ENCODE measurements around the gene FAM204A.

Gene FAM204A

GRCh38 chr10:118330295-118331076 is 11.6 kb downstream of the FAM204A start:
- DNase-seq = no peak

DNA sequence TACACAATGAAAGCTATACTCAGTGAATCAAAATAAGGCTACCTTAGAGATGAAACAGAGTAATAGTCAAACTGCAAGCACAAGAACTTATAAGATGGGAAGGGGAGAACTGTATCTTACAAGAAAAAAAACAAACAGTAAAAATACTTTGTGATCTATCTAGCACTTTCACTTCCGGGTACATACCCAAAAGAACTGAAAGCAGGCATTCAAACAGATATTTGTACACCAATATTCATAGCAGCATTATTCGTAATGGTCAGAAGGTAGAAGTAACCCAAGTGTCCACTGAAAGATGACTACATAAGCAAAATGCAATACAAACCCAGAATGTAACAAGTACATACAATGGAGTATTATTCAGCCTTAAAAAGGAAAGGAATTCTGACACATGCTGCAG is 18.0 kb downstream of the FAM204A start:
- DNase-seq = no peak

DNA sequence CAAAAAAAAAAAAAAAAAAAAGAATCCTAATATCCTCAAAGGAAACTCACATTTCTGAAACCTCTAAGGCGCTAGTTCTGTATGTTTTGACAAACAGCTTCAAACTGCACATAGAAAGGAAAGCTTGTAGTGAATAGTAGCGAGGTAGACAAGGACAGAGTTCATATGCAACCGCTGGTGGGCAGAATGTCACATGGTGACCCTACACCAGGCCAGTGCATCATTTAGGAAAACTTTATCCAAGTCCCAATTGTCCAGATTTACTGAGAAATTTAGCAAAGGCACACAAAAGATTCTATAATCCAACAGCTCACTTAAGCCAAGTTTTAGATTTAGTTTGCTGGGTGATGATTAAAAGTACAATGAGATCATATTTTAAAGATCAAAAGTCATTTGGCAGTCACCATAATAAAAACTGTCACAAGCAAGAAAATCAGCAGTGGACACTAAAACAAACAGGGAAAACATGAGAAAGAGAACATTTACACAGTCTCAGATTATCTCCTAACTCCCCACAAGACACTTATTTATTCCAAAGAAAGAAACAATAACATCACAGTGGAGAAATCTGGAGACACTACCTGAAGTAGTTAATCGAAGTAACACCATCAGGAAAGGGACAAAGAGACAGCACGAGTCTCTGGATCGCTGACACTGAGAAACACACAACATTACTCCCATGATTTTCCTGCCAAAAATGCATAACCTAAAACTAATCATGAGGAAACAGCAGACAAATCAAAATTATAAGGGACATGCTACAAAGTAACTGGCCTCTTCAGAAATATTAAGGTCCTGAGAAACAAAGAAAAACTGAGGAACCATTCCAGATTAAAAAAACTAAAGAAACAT is 20.2 kb downstream of the FAM204A start:
- DNase-seq = no peak

- no peak for DNase-seq
Observed at GRCh38 chr10:118315629-118316028, 26.5 kb downstream of the FAM204A start.

- DNase-seq = no peak
Observed at GRCh38 chr10:118314882-118315281, 27.2 kb downstream of the FAM204A start.

DNA sequence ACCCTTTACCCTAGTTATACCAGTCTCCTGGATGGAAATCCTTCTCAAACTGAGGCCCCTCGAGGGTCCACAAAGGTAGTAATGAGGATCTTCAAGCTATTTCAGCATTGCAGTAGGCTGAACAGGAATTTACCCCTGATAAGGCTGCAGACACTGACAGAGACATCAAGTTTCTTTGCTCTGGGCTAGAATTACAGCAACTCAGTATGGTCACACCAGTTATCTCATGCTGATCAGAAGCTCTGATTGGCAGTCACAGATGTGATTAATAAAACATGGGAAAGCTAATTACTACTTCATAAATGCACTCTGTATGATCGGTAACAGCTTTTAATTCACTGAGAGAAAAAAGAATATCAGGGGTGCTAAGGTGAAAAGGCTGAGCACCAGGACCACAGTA is 30.6 kb downstream of the FAM204A start:
- no peak for DNase-seq

GRCh38 chr10:118310822-118311221 is 31.3 kb downstream of the FAM204A start:
- DNase-seq = no peak

DNA sequence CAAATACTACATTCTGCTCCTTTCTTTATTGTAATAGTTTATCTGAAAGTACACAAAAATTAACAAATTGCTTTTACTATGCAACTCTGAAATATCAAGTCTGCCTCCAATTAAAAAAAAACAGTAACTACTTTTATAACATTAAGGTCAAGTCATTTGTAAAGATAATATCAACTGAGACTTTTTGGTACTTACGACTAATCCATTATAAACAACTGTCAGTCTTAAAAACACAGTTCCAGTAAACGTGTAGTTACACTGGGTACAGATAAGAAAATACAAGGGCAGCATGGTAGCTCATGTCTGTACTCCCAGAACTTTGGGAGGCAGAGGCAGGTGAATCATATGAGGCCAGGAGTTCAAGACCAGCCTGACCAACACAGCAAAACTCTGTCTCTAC is 32.2 kb downstream of the FAM204A start:
- no peak for DNase-seq

- no peak for DNase-seq
Observed at GRCh38 chr10:118308664-118309063, 33.5 kb downstream of the FAM204A start.

DNA sequence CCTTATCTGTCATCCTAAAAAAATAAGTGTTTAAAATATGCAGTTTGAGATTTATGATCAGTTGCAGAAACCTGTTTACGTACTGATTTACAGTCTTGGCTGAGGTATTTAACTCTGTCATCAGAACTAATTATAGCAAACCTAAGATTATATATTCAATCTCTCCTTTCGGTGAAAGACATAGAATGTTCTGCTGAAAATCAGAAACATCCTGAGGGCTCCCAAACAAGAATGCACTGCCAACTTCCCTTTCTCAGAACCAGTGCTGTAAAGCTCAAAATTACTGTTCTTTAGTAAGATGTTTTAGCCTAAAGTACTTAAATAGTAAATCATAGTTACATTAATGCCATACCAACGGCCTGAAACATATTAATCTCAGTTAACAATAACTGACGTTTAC is 34.3 kb downstream of the FAM204A start:
- DNase-seq = no peak

- no peak for DNase-seq
Observed at GRCh38 chr10:118307220-118307619, 34.9 kb downstream of the FAM204A start.

DNA sequence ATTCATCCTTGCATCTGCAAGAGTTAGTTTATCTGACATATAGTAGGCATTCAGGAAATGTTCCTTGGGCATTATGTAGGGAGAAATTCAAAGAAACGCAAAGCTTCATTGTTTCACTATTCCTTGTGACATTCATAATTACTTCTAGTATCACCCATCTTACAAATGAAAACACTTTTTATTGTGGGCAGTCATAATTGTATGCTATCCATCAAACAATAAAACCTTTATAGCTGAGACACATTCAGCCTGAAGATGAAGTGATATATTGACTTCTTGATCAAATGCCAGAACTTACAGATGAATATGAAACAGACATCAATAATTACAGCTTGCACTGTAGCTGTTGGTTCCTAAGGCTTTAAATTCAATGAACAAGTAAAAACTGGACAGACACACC is 36.4 kb downstream of the FAM204A start:
- DNase-seq = no peak

DNA sequence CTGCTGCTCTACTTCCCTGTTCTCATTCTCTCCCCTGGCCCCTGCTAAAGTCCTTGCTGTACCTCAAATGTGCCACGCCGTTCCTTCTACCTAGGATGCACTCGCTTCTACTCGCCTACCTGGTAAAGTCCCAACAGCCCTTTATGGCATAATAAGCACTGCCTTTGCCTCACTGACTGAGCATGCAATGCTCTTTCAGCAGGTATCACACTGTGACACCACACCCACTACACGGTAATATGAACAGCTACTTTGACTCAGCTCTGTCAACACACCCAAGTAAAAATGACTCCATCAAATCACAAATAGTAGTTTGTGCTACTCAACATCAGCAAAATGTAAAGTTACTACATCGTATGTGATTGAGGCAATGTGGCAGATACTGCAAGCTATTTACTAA is 37.6 kb downstream of the FAM204A start:
- DNase-seq = no peak

GRCh38 chr10:118301211-118301610 is 40.9 kb downstream of the FAM204A start:
- DNase-seq = no peak

DNA sequence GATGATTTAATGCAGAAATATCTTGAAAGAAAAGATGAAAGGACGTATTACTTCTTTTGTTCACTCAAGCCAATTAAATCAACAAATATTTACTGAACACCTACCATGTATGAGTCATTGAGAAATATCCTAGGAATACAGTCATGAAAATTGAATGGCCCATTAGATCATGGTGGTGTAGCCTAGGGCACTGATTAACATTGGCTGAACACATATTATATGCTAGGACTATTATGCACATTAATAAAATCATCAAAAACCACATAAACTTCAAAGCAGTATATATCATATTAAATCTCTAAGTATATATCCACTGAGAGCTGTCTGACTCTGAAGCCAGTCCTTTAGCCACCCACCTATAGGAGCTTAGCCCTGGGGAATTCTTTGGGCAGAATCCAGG is 41.8 kb downstream of the FAM204A start:
- no peak for DNase-seq

GRCh38 chr10:118298787-118299186 is 43.3 kb downstream of the FAM204A start:
- no peak for DNase-seq

DNA sequence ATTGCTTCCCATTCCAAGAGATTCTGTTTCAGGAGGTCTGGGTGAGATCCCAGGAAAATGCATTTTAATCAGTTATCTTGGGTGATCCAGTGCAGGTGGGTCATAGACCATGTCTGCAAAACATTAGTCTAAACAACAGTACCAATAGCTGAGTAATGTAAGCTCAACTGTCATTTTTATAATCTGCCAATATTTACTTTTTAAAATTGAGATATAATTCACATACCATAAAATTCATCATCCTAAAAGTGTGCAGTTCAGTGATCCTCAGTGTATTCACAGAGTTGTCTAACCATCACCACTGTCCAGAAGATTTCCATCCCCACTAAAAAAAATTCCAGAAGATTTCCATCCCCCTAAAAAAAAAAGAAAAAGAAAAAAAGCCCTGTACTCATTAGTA is 51.0 kb downstream of the FAM204A start:
- no peak for DNase-seq

DNA sequence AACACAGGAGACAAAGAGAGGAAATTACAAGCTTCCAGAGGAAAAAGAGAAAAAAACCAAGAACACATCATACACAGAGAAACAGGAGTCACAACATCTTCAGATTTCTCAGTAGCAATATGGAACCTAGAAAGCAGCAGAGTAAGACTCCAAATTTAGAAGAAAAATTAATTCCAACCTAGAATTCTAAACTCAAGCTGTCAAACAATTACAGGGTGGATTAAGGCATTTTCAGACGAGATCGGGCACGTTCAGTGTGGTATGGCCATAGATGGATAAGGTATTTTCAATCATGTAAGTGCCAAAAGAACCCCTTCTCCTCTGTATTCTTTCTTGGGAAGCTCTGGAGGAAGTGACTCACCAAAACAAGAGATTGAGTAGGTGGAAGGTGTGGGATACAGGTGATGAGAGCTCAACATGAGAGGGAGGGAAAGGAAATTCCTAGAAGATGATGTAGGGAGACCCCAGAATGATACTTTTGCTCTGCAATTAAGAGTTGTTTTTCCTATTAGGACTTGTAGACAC is 51.6 kb downstream of the FAM204A start:
- DNase-seq = no peak

DNA sequence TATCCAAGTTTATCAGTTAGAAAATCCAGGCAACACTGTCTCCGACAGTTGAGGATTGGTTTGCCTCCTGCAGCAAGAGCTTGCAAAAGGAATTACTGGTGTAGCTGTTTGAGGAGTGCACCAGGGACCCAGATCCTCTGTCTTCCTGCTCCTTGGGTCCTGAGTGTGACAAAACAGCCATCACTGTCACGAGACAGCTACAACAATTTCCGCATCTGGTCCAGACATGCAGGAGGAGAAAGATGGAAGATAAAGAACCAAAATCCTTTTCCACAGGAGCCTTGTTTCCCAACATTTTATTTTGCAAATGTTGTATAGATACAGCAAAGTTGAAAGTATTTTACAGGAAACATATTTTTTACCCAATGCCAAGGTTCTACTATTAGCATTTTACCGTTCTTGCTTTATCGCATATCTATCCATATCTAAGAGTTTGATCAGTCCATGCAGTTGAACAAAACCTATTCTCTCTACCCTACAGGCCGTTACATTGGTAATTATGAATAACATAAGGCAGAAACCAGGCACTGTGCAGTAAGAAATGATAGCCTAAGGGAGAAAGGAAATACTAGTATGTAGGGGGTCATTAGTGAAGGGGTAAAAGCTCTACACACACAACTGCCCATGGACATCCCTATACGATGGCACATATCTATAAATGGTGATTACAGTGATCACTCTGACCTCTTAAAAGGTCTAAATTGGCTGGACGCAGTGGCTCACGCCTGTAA is 54.9 kb downstream of the FAM204A start:
- no peak for DNase-seq

GRCh38 chr10:118286051-118286838 is 55.9 kb downstream of the FAM204A start:
- no peak for DNase-seq

DNA sequence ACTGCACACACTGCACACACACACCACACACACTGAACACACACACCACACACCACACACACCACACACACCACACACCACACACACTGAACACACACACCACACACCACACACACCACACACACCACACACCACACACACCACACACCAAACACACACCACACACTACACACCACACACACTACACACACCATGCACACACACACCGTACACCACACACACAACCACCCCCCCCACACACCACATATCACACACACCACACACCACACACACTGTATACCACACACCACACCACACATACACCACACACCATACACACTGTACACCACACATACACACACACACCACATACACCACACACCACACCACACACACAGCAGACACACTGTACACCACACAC is 59.5 kb downstream of the FAM204A start:
- DNase-seq = no peak

- no peak for DNase-seq
Observed at GRCh38 chr10:118278649-118279048, 63.5 kb downstream of the FAM204A start.

- no peak for DNase-seq
Observed at GRCh38 chr10:118277871-118278270, 64.3 kb downstream of the FAM204A start.
